PFSK-1 (cell line): ENCODE results near the gene NAALADL2.

ENCODE experiments used
- POLR2AphosphoS5 ChIP-seq: IDR thresholded peaks from 2 replicates; pipeline ENCODE4 v1.6.1; 2012; ENCODE audit warnings: low read depth, mild to moderate bottlenecking, control low read depth, low read length, moderate library complexity
- REST ChIP-seq, 2 experiments: IDR thresholded peaks; 2 replicates each; pipeline versions ENCODE4 v1.6.1 to v1.8.0; 2011 to 2012; ENCODE audit warnings: low read depth in 2 of 2, low read length in 2 of 2, control low read depth in 1 of 2, inconsistent platforms in 1 of 2, mild to moderate bottlenecking in 1 of 2, moderate library complexity in 1 of 2; ENCODE audit not compliant: insufficient read depth in 1 of 2
- TAF1 ChIP-seq: IDR thresholded peaks from 2 replicates; pipeline ENCODE4 v1.6.1; 2012; ENCODE audit warnings: low read length, control low read depth, borderline replicate concordance; ENCODE audit not compliant: insufficient read depth

GRCh38 chr3:174858353-174858752 lies 781 bp upstream of the NAALADL2 start:
- TF ChIP-seq TAF1 (no peak), POLR2AphosphoS5 (no peak), REST (IDR thresholded peaks at IDR 0.05; ENCODE audit: insufficient read depth in 1 of 2, low read depth in 2 of 2, low read length in 2 of 2) (no peak)
